ENCODE results near the gene TM4SF1. TPM values are rescaled to one million over a fixed set of nuclear protein-coding genes. Genes with fewer than 3 reads are reported as not detected.

Gene TM4SF1
- total RNA-seq, 4 donors from 2014 or later = 50.6 to 142 (median 73.8) TPM

GRCh38 chr3:149336925-149337324 lies 40.5 kb downstream of the TM4SF1 start:
- TF ChIP-seq CTCF (IDR thresholded peaks at IDR 0.05; ENCODE audit: low read depth) = no peak

- TF ChIP-seq CTCF (IDR thresholded peaks at IDR 0.05; ENCODE audit: low read depth) = no peak
Measured at GRCh38 chr3:149333176-149333859, 44.1 kb downstream of the TM4SF1 start, which contains the start of gene TM4SF18. TM4SF18 (minus strand) TSS chr3:149333636; CDS start chr3:149333382, 254 bp downstream.

GRCh38 chr3:149332771-149333170 lies 44.7 kb downstream of the TM4SF1 start:
- TF ChIP-seq CTCF (IDR thresholded peaks at IDR 0.05; ENCODE audit: low read depth) = no peak

GRCh38 chr3:149332227-149332765 lies 45.2 kb downstream of the TM4SF1 start:
- TF ChIP-seq CTCF (IDR thresholded peaks at IDR 0.05; ENCODE audit: low read depth) = no peak

- no peak for TF ChIP-seq CTCF (IDR thresholded peaks at IDR 0.05; ENCODE audit: low read depth)
Measured at GRCh38 chr3:149331396-149331795, 46.1 kb downstream of the TM4SF1 start.

GRCh38 chr3:149330609-149331331 lies 46.7 kb downstream of the TM4SF1 start:
- TF ChIP-seq CTCF (IDR thresholded peaks at IDR 0.05; ENCODE audit: low read depth) = no peak

- TF ChIP-seq CTCF (IDR thresholded peaks at IDR 0.05; ENCODE audit: low read depth) = no peak
Measured at GRCh38 chr3:149327156-149327555, 50.3 kb downstream of the TM4SF1 start.
